ENCODE data around the gene SPON1.

SPON1 gene

GRCh38 chr11:14186046-14186775, 223.7 kb downstream of the SPON1 start:
- no peak for DNase-seq (ENCODE audit: low read depth in 2 of 2)

- no peak for DNase-seq (ENCODE audit: low read depth in 2 of 2)
Measured at GRCh38 chr11:14189874-14190273, 227.4 kb downstream of the SPON1 start.

- no peak for DNase-seq (ENCODE audit: low read depth in 2 of 2)
Measured at GRCh38 chr11:14190992-14191778, 228.7 kb downstream of the SPON1 start.

GRCh38 chr11:14193644-14194043, 231.1 kb downstream of the SPON1 start:
- DNase-seq (ENCODE audit: low read depth in 2 of 2), result no peak

GRCh38 chr11:14202251-14203196, 240.0 kb downstream of the SPON1 start:
- no peak for DNase-seq (ENCODE audit: low read depth in 2 of 2)

GRCh38 chr11:14203321-14203720, 240.8 kb downstream of the SPON1 start:
- no peak for DNase-seq (ENCODE audit: low read depth in 2 of 2)

GRCh38 chr11:14212986-14213385, 250.5 kb downstream of the SPON1 start:
- no peak for DNase-seq (ENCODE audit: low read depth in 2 of 2)

- no peak for DNase-seq (ENCODE audit: low read depth in 2 of 2)
Measured at GRCh38 chr11:14218728-14219127, 256.2 kb downstream of the SPON1 start.

- DNase-seq (ENCODE audit: low read depth in 2 of 2), result no peak
Measured at GRCh38 chr11:14223636-14224288, 261.2 kb downstream of the SPON1 start.

- DNase-seq (ENCODE audit: low read depth in 2 of 2), result no peak
Measured at GRCh38 chr11:14224395-14224794, 261.9 kb downstream of the SPON1 start.

GRCh38 chr11:14225666-14226065, 263.1 kb downstream of the SPON1 start:
- DNase-seq (ENCODE audit: low read depth in 2 of 2), result no peak

GRCh38 chr11:14228356-14228755, 265.8 kb downstream of the SPON1 start:
- no peak for DNase-seq (ENCODE audit: low read depth in 2 of 2)

GRCh38 chr11:14229472-14229871, 266.9 kb downstream of the SPON1 start:
- DNase-seq (ENCODE audit: low read depth in 2 of 2), result no peak

- DNase-seq (ENCODE audit: low read depth in 2 of 2), result no peak
Measured at GRCh38 chr11:14230407-14230806, 267.9 kb downstream of the SPON1 start.

- no peak for DNase-seq (ENCODE audit: low read depth in 2 of 2)
Measured at GRCh38 chr11:14232652-14233051, 270.1 kb downstream of the SPON1 start.

- no peak for DNase-seq (ENCODE audit: low read depth in 2 of 2)
Measured at GRCh38 chr11:14234446-14234845, 271.9 kb downstream of the SPON1 start.

GRCh38 chr11:14235701-14236100, 273.2 kb downstream of the SPON1 start:
- no peak for DNase-seq (ENCODE audit: low read depth in 2 of 2)

- no peak for DNase-seq (ENCODE audit: low read depth in 2 of 2)
Measured at GRCh38 chr11:14237444-14237961, 275.0 kb downstream of the SPON1 start.

- DNase-seq (ENCODE audit: low read depth in 2 of 2), result no peak
Measured at GRCh38 chr11:14240221-14240620, 277.7 kb downstream of the SPON1 start.

- DNase-seq (ENCODE audit: low read depth in 2 of 2), result no peak
Measured at GRCh38 chr11:14240951-14241350, 278.4 kb downstream of the SPON1 start.

GRCh38 chr11:14242187-14242586, 279.7 kb downstream of the SPON1 start:
- no peak for DNase-seq (ENCODE audit: low read depth in 2 of 2)

All from stimulated activated CD8-positive, alpha-beta memory T cell treated with anti-CD3 and anti-CD28 coated beads, Interleukin-2, amount 100 ng/mL, for 1 hour (primary cell).